D341Med (cell line): Measurements from ENCODE around the gene PHC2.

Source experiments
- DNase-seq: peaks from one replicate; pipeline ENCODE4 v3.0.0; 2012; ENCODE audit warnings: low spot score

The PHC2 gene

GRCh38 chr1:33369764-33370163, 61.1 kb downstream of the PHC2 start:
- no peak for DNase-seq

- no peak for DNase-seq
These were observed 61.8 kb downstream of the PHC2 start for GRCh38 chr1:33369081-33369480.

GRCh38 chr1:33368431-33368830, 62.5 kb downstream of the PHC2 start:
- no peak for DNase-seq

- peak; percentile 86 for DNase-seq
These were observed 63.1 kb downstream of the PHC2 start for GRCh38 chr1:33367485-33368405.

GRCh38 chr1:33366762-33367484, 64.0 kb downstream of the PHC2 start:
- DNase-seq = no peak

GRCh38 chr1:33365560-33365997, 65.3 kb downstream of the PHC2 start:
- no peak for DNase-seq

DNA sequence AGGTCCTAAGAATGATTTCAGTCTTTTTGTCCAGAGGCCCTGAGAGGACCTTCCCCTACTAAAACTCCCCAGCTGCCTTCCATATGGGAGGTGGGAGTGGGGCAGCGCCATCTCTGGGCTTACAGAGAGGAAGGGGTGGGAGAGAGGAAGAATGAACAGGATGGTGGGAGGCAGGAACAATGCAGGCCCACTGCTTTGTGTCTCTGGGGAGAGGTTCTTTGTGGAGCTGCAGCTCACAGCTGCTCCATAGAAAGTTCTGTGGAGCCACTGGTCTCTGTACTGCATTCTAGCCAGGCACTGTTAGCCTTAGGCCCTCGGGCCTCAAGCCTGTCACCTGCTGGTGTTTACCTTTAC, 66.4 kb downstream of the PHC2 start:
- peak; percentile 60 for DNase-seq

DNA sequence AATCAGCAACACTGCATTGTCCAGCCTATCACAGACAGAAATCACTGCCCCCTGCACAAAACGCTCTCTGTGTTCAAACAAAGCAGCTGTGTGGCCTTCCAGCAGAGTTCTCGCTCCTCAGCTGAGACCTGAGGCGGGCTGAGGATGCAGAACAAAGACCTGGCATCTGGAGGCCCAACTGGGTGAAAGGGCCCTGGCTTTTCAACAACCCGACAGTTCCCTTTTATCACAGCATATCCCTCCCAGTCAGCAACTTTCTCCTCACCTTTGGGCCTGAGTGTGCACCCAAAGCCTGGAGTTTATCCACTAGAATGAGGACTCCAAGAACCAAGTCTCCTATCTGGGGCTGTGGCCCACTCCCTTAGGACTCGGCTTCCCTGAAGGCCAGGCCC, 67.4 kb downstream of the PHC2 start:
- DNase-seq = no peak

DNA sequence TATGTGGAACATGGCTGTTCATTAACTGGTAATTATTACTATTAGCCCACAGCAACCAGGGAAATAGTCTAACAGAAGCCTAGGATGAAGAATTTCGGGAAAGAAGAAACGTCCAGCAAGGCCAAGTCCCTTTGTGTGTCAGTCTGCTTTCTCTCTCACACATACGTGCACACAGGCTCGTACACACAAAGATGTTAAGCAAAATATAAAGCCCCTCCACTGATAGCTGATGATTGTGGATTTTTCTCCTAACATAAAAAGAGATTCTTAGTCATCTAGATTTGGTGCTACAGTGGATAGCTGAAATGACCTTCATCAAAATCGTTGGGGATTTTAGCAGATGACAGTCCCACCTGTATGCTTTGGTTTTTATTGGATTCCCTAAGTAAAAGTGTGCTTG, 67.9 kb downstream of the PHC2 start:
- DNase-seq = no peak

- DNase-seq = no peak
These were observed 69.2 kb downstream of the PHC2 start for GRCh38 chr1:33361532-33362235.

DNA sequence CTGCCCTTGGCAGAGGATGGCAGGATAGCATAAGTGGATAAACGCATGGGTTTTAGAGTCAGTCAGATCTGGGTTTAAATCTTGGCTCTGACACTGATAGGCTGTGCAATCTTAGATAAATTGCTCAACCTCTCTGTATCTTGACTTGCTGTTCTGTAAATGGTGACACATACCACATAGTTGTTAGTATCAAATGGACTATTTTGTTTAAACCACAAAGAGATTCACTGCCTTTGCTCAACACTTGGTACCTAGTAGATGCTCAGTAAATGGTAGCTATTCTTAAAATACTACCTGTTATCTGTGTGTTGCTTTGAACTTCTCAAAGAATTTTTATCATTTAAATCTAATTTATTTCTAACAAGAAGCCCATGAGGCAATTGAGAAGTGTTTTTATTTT, 70.5 kb downstream of the PHC2 start:
- DNase-seq = no peak

DNA sequence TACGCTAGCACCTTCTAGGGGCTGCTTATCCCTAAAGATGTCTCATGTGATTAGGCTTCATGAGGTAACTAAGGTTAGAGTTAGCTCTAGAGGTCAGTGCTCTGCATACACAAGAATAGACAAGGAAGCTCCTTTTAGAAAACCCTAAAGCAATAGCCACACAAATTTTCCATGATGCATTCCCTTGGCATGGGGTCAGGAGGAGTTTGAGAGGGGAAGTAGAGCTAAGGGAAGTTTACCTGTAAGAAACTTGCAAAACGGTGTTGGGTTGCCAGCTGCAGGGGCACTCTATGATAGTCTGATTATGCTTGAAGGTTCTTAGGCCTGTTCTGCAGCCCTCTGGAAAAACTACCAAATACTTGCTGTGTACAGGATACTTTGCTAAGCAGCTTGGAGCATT, 71.0 kb downstream of the PHC2 start:
- DNase-seq = no peak

- DNase-seq = no peak
These were observed 71.9 kb downstream of the PHC2 start for GRCh38 chr1:33358795-33359503.

GRCh38 chr1:33358114-33358794, 72.6 kb downstream of the PHC2 start:
- peak; percentile 51 for DNase-seq

DNA sequence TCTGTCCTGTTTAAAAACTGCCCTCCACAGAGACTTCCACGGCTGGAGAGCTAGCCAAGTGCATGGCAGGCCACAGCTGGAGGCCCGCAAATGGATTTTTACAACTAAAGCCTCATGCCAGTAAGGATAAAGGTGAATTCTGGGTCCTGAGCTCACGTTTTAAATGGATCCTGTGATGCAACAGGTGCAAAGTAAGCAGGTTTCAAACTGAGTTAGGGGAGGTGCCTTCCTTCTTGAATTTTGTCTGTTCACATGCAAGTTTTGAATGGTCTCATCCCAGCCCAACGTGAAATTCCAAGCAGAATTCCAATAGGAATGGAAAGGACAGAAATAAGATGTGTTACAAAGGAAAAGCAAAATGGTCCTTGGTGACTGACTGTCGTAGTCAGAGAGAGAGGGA, 73.8 kb downstream of the PHC2 start:
- DNase-seq = no peak

DNA sequence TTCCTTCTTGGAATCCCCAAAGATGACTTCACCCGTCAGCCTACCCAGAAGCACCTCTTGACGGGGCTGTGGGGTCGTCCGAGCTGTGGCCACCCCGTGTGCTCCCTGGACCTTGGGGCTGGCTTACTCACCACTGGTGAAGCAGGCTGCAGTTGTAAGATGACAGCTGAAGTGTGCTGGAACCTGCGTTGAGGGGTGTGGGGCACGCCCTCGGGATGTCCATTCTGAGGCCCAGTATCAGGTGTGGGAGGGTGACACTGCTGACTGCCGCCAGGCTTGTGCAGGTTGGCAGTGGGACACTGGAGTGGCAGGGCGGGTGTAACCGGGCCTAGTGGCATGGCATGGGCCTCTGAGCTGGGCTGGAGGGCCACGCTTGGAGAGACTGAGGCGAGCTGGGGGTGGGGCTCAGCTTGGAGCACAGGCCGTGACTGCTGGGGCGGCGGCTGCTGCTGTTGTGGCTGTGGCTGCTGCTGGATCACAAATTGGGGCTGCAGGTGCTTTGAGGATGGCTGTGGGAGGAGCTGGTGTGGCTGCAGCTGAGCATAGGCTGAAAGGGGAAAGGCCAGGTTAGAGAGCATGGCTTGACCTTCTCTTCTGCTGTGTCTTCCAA, 76.1 kb downstream of the PHC2 start:
- no peak for DNase-seq

- no peak for DNase-seq
These were observed 77.4 kb downstream of the PHC2 start for GRCh38 chr1:33353531-33353930.

- no peak for DNase-seq
These were observed 79.6 kb downstream of the PHC2 start for GRCh38 chr1:33351281-33351660.

DNA sequence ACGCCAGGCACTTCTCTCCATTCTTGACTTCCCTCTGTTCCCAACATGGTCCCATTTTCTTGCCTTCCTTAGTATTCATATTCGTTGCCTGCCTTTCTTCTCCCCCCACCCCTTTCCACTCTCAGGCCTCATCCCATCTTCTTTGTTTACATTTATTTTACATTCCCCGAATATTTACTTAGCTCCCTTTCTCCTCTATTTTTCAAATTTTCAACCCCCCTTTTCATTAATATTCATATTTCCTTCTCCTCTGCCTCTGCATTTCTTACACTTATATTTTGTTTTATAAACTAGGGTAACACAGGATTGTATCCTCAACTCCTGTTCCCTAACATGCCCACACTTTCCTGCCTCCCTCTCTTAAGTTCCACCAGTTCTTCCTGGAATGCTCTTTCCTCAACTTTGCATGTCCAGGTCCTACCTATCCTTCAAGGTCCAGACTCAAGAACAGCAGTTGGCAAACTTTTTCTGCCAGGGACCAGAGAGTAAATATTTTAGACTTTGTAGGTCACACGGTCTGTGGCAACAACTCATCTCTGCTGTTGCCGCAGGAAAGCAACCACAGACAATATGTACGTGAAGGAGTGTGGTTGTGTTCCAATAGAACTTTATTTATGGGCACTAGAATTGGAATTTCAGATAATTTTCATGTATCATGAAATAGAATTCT, 80.1 kb downstream of the PHC2 start:
- DNase-seq = no peak

GRCh38 chr1:33349778-33350610, 80.9 kb downstream of the PHC2 start:
- peak; percentile 95 for DNase-seq
